ENCODE data around the gene LMTK2.

Gene LMTK2

DNA sequence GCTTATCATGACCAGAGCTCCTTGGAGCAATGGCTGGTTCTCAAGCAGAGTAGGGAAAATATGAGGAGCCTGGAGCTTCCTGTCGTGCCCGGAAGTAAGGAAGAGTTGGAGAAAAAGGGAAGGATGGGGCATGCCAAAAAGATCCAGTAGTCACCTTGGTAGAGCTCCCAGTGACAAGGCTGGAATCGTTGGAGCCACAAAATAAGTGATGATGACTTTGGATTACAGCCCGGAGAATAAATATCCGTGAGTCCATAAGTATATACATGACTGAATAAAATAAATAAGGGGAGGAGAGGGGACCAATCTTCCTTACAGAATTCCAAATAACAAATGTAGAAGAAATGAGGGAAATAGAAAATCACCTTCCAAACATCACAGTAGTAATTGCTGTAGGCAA is 29.3 kb downstream of the LMTK2 start:
- H3K4me1 ChIP-seq (ENCODE audit: control extremely low read depth in 1 of 4, control insufficient read depth in 4 of 4, insufficient read depth in 4 of 4, low read length in 3 of 4) = peaks cover 30 to 50% (median 43%) of the 10 kb centered on the region in 4 experiments
- no peak for DNase-seq
- H3K4me3 ChIP-seq (ENCODE audit: control insufficient read depth in 1 of 7, extremely low read depth in 1 of 7, insufficient read depth in 4 of 7, low read depth in 2 of 7, low read length in 6 of 7) = no peak overlapping the region
- H3K9me3 ChIP-seq (ENCODE audit: control extremely low read depth in 1 of 5, control insufficient read depth in 4 of 5, insufficient read depth in 2 of 5, low read depth in 1 of 5, low read length in 4 of 5) = no peaks in the 10 kb centered on the region
- CTCF ChIA-PET = interaction anchor here (1.3 to 9.0 kb wide), 4 partner anchors 16 to 119 kb away, joined by 3 to 73 read pairs (median 24); no protein-coding TSS in a partner anchor
- H3K27me3 ChIP-seq (replicated peaks in 2 of 5; ENCODE audit: control insufficient read depth in 4 of 5, insufficient read depth in 5 of 5, low read length in 4 of 5) = peaks cover 0 to 24% (median 8%) of the 10 kb centered on the region in 5 experiments
- H3K36me3 ChIP-seq (ENCODE audit: control insufficient read depth in 4 of 4, insufficient read depth in 4 of 4, low read length in 3 of 4) = peaks cover 0 to 11% (median 1%) of the 10 kb centered on the region in 4 experiments
- H3K27ac ChIP-seq (ENCODE audit: insufficient read depth in 1 of 2, low read depth in 1 of 2, low read length in 2 of 2, poor library complexity in 1 of 2, severe bottlenecking in 2 of 2) = no peak overlapping the region
- POLR2A ChIA-PET = no interaction called here
- WGBS (ENCODE audit: insufficient coverage) = 92% methylated on average over 4 of the region's 5 CpGs

DNA sequence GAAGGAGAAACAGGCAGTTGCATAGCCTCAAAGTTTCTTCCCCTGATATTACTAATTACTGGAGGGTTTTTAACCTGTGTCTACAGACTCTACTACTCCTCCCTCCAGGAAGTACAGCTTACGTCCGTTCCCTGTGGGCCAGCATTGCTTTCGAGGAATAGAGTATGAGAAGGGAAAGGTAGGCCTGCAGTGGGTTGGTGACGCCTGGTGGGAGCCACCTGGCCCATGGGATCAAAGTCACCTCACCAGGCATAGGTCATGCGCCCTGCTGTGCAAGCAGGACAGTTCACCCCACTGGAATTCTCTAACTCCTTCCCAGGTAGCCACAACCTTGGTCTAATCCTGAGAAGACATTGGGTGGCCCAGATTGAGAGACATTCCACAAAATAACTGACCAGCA is 29.8 kb downstream of the LMTK2 start:
- no peak overlapping the region for H3K27ac ChIP-seq (ENCODE audit: insufficient read depth in 1 of 2, low read depth in 1 of 2, low read length in 2 of 2, poor library complexity in 1 of 2, severe bottlenecking in 2 of 2)
- no peak for DNase-seq
- no peaks in the 10 kb centered on the region for H3K9me3 ChIP-seq (ENCODE audit: control extremely low read depth in 1 of 5, control insufficient read depth in 4 of 5, insufficient read depth in 2 of 5, low read depth in 1 of 5, low read length in 4 of 5)
- ChIA-PET CTCF (interaction anchor here (1.5 to 9.0 kb wide), 4 partner anchors 16 to 30 kb away, joined by 5 to 73 read pairs (median 24); partner anchors contain the start of gene LMTK2), POLR2A (no interaction called here)
- 100% methylated on average over 4 of the region's 5 CpGs for WGBS (ENCODE audit: insufficient coverage)
- H3K4me3 ChIP-seq (ENCODE audit: control insufficient read depth in 1 of 7, extremely low read depth in 1 of 7, insufficient read depth in 4 of 7, low read depth in 2 of 7, low read length in 6 of 7) = no peak overlapping the region
- peaks cover 25 to 45% (median 38%) of the 10 kb centered on the region in 4 experiments for H3K4me1 ChIP-seq (ENCODE audit: control extremely low read depth in 1 of 4, control insufficient read depth in 4 of 4, insufficient read depth in 4 of 4, low read length in 3 of 4)
- peaks cover 0 to 13% (median 4%) of the 10 kb centered on the region in 4 experiments for H3K36me3 ChIP-seq (ENCODE audit: control insufficient read depth in 4 of 4, insufficient read depth in 4 of 4, low read length in 3 of 4)
- H3K27me3 ChIP-seq (replicated peaks in 2 of 5; ENCODE audit: control insufficient read depth in 4 of 5, insufficient read depth in 5 of 5, low read length in 4 of 5) = peaks cover 0 to 24% (median 8%) of the 10 kb centered on the region in 5 experiments

DNA sequence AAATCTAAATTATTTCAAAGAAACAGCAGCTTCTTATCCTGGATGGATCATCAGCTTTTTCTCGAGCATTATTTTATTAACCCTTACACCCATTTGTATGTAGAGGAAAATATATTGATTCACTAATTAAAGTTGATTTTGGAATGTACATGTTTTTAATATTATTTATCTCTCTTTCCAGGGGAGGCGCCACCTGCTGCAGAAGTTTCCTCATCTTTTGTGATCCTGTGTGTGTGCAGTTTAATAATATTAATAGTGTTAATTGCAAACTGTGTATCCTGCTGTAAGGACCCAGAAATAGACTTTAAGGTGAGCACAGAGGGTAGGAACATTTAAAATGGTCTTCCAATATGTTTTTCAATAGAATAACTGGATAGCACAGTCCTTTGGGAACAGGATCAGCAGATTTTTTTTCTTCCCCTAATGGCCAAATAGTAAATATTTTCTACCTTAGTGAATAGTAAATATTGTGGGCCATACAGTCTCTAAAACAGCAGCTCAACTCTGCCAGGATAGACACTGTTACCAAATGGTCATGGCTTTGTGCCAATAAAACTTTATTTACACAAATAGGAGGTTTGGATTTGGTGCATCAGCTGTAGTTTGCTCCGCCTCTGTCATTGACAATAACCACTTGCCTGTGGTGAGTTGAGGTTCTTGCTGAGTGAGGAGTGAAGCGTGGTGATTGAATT is 30.6 kb downstream of the LMTK2 start:
- peaks cover 25 to 37% (median 30%) of the 10 kb centered on the region in 4 experiments for H3K4me1 ChIP-seq (ENCODE audit: control extremely low read depth in 1 of 4, control insufficient read depth in 4 of 4, insufficient read depth in 4 of 4, low read length in 3 of 4)
- ChIA-PET CTCF (interaction anchor here (1.5 to 6.0 kb wide), 2 partner anchors 29 to 31 kb away, joined by 5 to 42 read pairs; partner anchors contain the start of gene LMTK2), POLR2A (no interaction called here)
- no peaks in the 10 kb centered on the region for H3K9me3 ChIP-seq (ENCODE audit: control extremely low read depth in 1 of 5, control insufficient read depth in 4 of 5, insufficient read depth in 2 of 5, low read depth in 1 of 5, low read length in 4 of 5)
- no peak for DNase-seq
- 100% methylated on average over 2 of the region's 4 CpGs for WGBS (ENCODE audit: insufficient coverage)
- peaks cover 0 to 24% (median 8%) of the 10 kb centered on the region in 5 experiments for H3K27me3 ChIP-seq (replicated peaks in 2 of 5; ENCODE audit: control insufficient read depth in 4 of 5, insufficient read depth in 5 of 5, low read length in 4 of 5)
- H3K36me3 ChIP-seq (ENCODE audit: control insufficient read depth in 4 of 4, insufficient read depth in 4 of 4, low read length in 3 of 4) = peaks cover 0 to 14% (median 7%) of the 10 kb centered on the region in 4 experiments
- H3K27ac ChIP-seq (ENCODE audit: insufficient read depth in 1 of 2, low read depth in 1 of 2, low read length in 2 of 2, poor library complexity in 1 of 2, severe bottlenecking in 2 of 2) = no peak overlapping the region
- no peak overlapping the region for H3K4me3 ChIP-seq (ENCODE audit: control insufficient read depth in 1 of 7, extremely low read depth in 1 of 7, insufficient read depth in 4 of 7, low read depth in 2 of 7, low read length in 6 of 7)

DNA sequence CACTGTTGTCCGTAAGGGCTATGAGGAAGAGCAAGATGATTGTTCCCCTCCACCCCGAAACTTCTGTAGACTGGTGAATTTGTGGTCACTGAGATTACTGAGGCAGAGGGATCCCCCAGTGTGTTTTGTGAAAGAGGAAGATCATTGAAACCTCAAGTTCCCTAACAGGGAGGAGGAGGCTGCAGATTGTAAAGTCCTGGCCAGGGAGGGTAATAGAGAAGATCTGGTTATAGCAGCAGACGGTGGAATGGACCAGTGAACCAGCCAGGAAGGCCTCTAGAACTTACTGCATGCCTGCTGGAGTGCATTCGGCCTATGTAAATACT is 31.1 kb downstream of the LMTK2 start:
- WGBS (ENCODE audit: insufficient coverage) = 83% methylated on average over 4 of the region's 4 CpGs
- H3K27ac ChIP-seq (ENCODE audit: insufficient read depth in 1 of 2, low read depth in 1 of 2, low read length in 2 of 2, poor library complexity in 1 of 2, severe bottlenecking in 2 of 2) = no peak overlapping the region
- ChIA-PET POLR2A (no interaction called here), CTCF (interaction anchor here (1.5 kb wide), 1 partner anchor 32 kb away, joined by 5 read pairs; the partner anchor contains the start of gene LMTK2)
- peak in 2 of 3 donors; percentile 66 to 67 for DNase-seq
- H3K27me3 ChIP-seq (replicated peaks in 2 of 5; ENCODE audit: control insufficient read depth in 4 of 5, insufficient read depth in 5 of 5, low read length in 4 of 5) = peaks cover 0 to 24% (median 8%) of the 10 kb centered on the region in 5 experiments
- no peaks in the 10 kb centered on the region for H3K9me3 ChIP-seq (ENCODE audit: control extremely low read depth in 1 of 5, control insufficient read depth in 4 of 5, insufficient read depth in 2 of 5, low read depth in 1 of 5, low read length in 4 of 5)
- H3K4me3 ChIP-seq (ENCODE audit: control insufficient read depth in 1 of 7, extremely low read depth in 1 of 7, insufficient read depth in 4 of 7, low read depth in 2 of 7, low read length in 6 of 7) = no peak overlapping the region
- peaks cover 0 to 17% (median 11%) of the 10 kb centered on the region in 4 experiments for H3K36me3 ChIP-seq (ENCODE audit: control insufficient read depth in 4 of 4, insufficient read depth in 4 of 4, low read length in 3 of 4)
- H3K4me1 ChIP-seq (ENCODE audit: control extremely low read depth in 1 of 4, control insufficient read depth in 4 of 4, insufficient read depth in 4 of 4, low read length in 3 of 4) = peaks cover 20 to 32% (median 25%) of the 10 kb centered on the region in 4 experiments

DNA sequence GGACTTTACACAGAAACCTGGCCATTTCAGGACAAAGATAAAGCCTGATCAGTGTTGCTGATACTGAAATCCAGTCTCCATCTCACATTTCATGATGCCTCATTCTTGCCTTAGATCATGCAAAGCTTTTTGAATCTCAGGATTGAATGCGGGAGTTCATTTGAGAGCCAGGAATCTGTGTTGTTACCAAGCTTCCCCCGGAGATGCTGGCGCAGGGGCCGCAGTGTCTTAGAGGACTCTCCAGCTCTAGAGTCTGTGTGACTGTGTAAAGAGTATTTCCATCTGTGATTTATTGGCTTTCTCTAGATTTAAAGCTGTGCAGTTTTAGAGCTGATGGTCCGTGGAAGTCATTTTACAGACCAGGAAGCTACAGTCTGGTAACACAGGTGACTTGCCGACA is 32.0 kb downstream of the LMTK2 start:
- Histone ChIP-seq H3K4me1 (ENCODE audit: control extremely low read depth in 1 of 4, control insufficient read depth in 4 of 4, insufficient read depth in 4 of 4, low read length in 3 of 4) (peaks cover 14 to 25% (median 19%) of the 10 kb centered on the region in 4 experiments), H3K27ac (ENCODE audit: insufficient read depth in 1 of 2, low read depth in 1 of 2, low read length in 2 of 2, poor library complexity in 1 of 2, severe bottlenecking in 2 of 2) (no peak overlapping the region), H3K4me3 (ENCODE audit: control insufficient read depth in 1 of 7, extremely low read depth in 1 of 7, insufficient read depth in 4 of 7, low read depth in 2 of 7, low read length in 6 of 7) (no peak overlapping the region), H3K36me3 (ENCODE audit: control insufficient read depth in 4 of 4, insufficient read depth in 4 of 4, low read length in 3 of 4) (peaks cover 2 to 22% (median 13%) of the 10 kb centered on the region in 4 experiments), H3K9me3 (ENCODE audit: control extremely low read depth in 1 of 5, control insufficient read depth in 4 of 5, insufficient read depth in 2 of 5, low read depth in 1 of 5, low read length in 4 of 5) (no peaks in the 10 kb centered on the region), H3K27me3 (replicated peaks in 2 of 5; ENCODE audit: control insufficient read depth in 4 of 5, insufficient read depth in 5 of 5, low read length in 4 of 5) (peaks cover 0 to 24% (median 8%) of the 10 kb centered on the region in 5 experiments)
- ChIA-PET POLR2A (no interaction called here), CTCF (no interaction called here)
- no peak for DNase-seq
- 99% methylated on average over 6 of the region's 6 CpGs for WGBS (ENCODE audit: insufficient coverage)

DNA sequence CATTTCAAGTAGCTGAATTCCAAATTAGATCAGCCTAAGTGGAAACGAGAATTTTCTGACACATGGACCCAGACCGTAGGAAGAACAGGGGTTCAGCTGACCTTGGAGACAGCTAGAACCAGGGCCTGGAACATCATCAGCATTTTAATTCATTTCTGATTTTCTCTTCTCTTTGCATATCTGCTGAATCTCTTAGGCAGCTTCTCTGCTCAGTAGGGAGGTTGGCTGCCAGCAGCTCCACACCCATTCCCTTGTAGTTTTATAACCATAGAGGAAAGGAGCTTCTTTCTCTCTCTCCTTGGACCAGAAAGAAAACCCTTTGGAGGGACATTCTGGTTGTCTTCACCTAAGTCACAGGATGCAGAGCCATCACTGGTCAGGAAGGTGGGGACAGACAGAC is 36.0 kb downstream of the LMTK2 start:
- Histone ChIP-seq H3K27ac (ENCODE audit: insufficient read depth in 1 of 2, low read depth in 1 of 2, low read length in 2 of 2, poor library complexity in 1 of 2, severe bottlenecking in 2 of 2) (no peak overlapping the region), H3K9me3 (ENCODE audit: control extremely low read depth in 1 of 5, control insufficient read depth in 4 of 5, insufficient read depth in 2 of 5, low read depth in 1 of 5, low read length in 4 of 5) (peaks cover 0 to 5% (median 0%) of the 10 kb centered on the region in 5 experiments), H3K27me3 (replicated peaks in 2 of 5; ENCODE audit: control insufficient read depth in 4 of 5, insufficient read depth in 5 of 5, low read length in 4 of 5) (peaks cover 0 to 5% (median 0%) of the 10 kb centered on the region in 5 experiments), H3K4me3 (ENCODE audit: control insufficient read depth in 1 of 7, extremely low read depth in 1 of 7, insufficient read depth in 4 of 7, low read depth in 2 of 7, low read length in 6 of 7) (no peak overlapping the region), H3K36me3 (ENCODE audit: control insufficient read depth in 4 of 4, insufficient read depth in 4 of 4, low read length in 3 of 4) (peaks cover 2 to 39% (median 13%) of the 10 kb centered on the region in 4 experiments), H3K4me1 (ENCODE audit: control extremely low read depth in 1 of 4, control insufficient read depth in 4 of 4, insufficient read depth in 4 of 4, low read length in 3 of 4) (peaks cover 0 to 5% (median 0%) of the 10 kb centered on the region in 4 experiments)
- ChIA-PET POLR2A (no interaction called here), CTCF (interaction anchor here (1.1 to 2.1 kb wide), 3 partner anchors 13 to 32 kb away, joined by 4 to 7 read pairs (median 4); no protein-coding TSS in a partner anchor)
- no peak for DNase-seq
- 95% methylated on average over 2 of the region's 2 CpGs for WGBS (ENCODE audit: insufficient coverage)

DNA sequence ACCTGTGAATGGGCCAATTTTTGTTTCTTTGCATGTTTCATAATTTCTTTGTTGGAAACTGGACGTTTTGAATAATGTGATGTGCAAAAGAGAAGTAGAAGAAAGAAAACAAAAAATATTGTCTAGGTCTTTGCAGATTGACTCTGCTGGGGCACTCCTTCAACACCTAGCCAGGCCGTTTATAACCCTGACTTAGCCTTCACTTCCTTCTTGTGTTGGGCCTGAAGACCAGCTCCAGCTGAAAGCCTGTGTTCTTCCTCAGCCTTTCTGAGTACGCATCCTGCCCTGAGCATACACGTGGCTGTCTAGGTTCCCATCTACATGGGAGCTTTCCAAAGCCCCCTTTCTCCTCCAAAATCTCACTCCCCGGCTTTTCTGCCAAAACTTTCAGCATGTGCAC is 41.9 kb downstream of the LMTK2 start:
- ChIA-PET CTCF (no interaction called here), POLR2A (no interaction called here)
- DNase-seq = no peak
- 97% methylated on average over 4 of the region's 5 CpGs for whole genome bisulfite sequencing (ENCODE audit: insufficient coverage)
- peaks cover 0 to 5% (median 0%) of the 10 kb centered on the region in 5 experiments for H3K9me3 ChIP-seq (ENCODE audit: control extremely low read depth in 1 of 5, control insufficient read depth in 4 of 5, insufficient read depth in 2 of 5, low read depth in 1 of 5, low read length in 4 of 5)
- H3K27ac ChIP-seq (ENCODE audit: insufficient read depth in 1 of 2, low read depth in 1 of 2, low read length in 2 of 2, poor library complexity in 1 of 2, severe bottlenecking in 2 of 2) = no peak overlapping the region
- H3K27me3 ChIP-seq (replicated peaks in 2 of 5; ENCODE audit: control insufficient read depth in 4 of 5, insufficient read depth in 5 of 5, low read length in 4 of 5) = no peaks in the 10 kb centered on the region
- no peak overlapping the region for H3K4me3 ChIP-seq (ENCODE audit: control insufficient read depth in 1 of 7, extremely low read depth in 1 of 7, insufficient read depth in 4 of 7, low read depth in 2 of 7, low read length in 6 of 7)
- peaks cover 0 to 35% (median 13%) of the 10 kb centered on the region in 4 experiments for H3K36me3 ChIP-seq (ENCODE audit: control insufficient read depth in 4 of 4, insufficient read depth in 4 of 4, low read length in 3 of 4)
- H3K4me1 ChIP-seq (ENCODE audit: control extremely low read depth in 1 of 4, control insufficient read depth in 4 of 4, insufficient read depth in 4 of 4, low read length in 3 of 4) = no peaks in the 10 kb centered on the region
